DND-41 (cell line): Measurements from ENCODE around the gene MSH4.

Experiments used
- ATAC-seq: fragments of 200-7000 bp; cut with Tn5 transposase; 3 replicates; pipeline ENCODE4 v1.9.1; 2021; ENCODE audit warnings: low read depth; ENCODE audit not compliant: insufficient read depth
- DNase-seq: peaks from one replicate; pipeline ENCODE4 v3.0.0-alpha.2; 2020
- H2AFZ ChIP-seq: 2 replicates; pipeline ENCODE4 v1.6.0; 2012; ENCODE audit warnings: low read depth, low read length
- H3K27ac ChIP-seq: 2 replicates; pipeline ENCODE4 v1.5.1; 2012; ENCODE audit warnings: low read length, inconsistent platforms
- H3K27me3 ChIP-seq: fragments of 200-600 bp; sonication (generic); 2 replicates; pipeline ENCODE4 v1.6.0; 2012; ENCODE audit warnings: low read length, mild to moderate bottlenecking, inconsistent platforms; ENCODE audit not compliant: insufficient read depth, poor library complexity
- H3K36me3 ChIP-seq: 2 replicates; pipeline ENCODE4 v1.5.1; 2012; ENCODE audit warnings: low read length, inconsistent platforms; ENCODE audit not compliant: insufficient read depth
- H3K4me1 ChIP-seq: 2 replicates; pipeline ENCODE4 v1.5.1; 2012; ENCODE audit warnings: mild to moderate bottlenecking, low read length; ENCODE audit not compliant: insufficient read depth
- H3K4me2 ChIP-seq: 2 replicates; pipeline ENCODE4 v1.6.0; 2012; ENCODE audit warnings: mild to moderate bottlenecking, moderate library complexity, low read length, inconsistent platforms; ENCODE audit not compliant: insufficient read depth
- H3K4me3 ChIP-seq, 2 experiments: fragments of 200-600 bp in 1 of 2; shearing (Covaris generic) in 1 of 2; 2 replicates each; pipeline ENCODE4 v1.5.1; 2012 to 2016; ENCODE audit warnings: inconsistent platforms in 2 of 2, low read length in 2 of 2, mild to moderate bottlenecking in 2 of 2, low read depth in 1 of 2, moderate library complexity in 1 of 2
- H3K79me2 ChIP-seq: 2 replicates; pipeline ENCODE4 v1.6.0; 2012; ENCODE audit warnings: low read length, inconsistent platforms; ENCODE audit not compliant: insufficient read depth
- H3K9ac ChIP-seq: 2 replicates; pipeline ENCODE4 v1.6.0; 2012; ENCODE audit warnings: low read depth, mild to moderate bottlenecking, inconsistent platforms, low read length, moderate library complexity
- H3K9me3 ChIP-seq: 2 replicates; pipeline ENCODE4 v1.5.1; 2012; ENCODE audit warnings: low read length, moderate library complexity, mild to moderate bottlenecking, inconsistent platforms; ENCODE audit not compliant: insufficient read depth, severe bottlenecking
- H4K20me1 ChIP-seq: 2 replicates; pipeline ENCODE4 v1.6.0; 2012; ENCODE audit warnings: low read length; ENCODE audit not compliant: insufficient read depth
- EZH2 ChIP-seq: IDR thresholded peaks from 3 replicates; pipeline ENCODE4 v1.6.1; 2012; ENCODE audit warnings: borderline replicate concordance, low read depth, mild to moderate bottlenecking, moderate library complexity, low read length, inconsistent platforms; ENCODE audit not compliant: severe bottlenecking
- TF ChIP-seq, protein P1 (sequence below): IDR thresholded peaks from 2 replicates; pipeline ENCODE4 v1.5.1; 2012; ENCODE audit warnings: borderline replicate concordance, low read length, moderate library complexity, mild to moderate bottlenecking; ENCODE audit not compliant: poor library complexity, severe bottlenecking; ENCODE audit errors: extremely low read depth

The MSH4 gene

DNA sequence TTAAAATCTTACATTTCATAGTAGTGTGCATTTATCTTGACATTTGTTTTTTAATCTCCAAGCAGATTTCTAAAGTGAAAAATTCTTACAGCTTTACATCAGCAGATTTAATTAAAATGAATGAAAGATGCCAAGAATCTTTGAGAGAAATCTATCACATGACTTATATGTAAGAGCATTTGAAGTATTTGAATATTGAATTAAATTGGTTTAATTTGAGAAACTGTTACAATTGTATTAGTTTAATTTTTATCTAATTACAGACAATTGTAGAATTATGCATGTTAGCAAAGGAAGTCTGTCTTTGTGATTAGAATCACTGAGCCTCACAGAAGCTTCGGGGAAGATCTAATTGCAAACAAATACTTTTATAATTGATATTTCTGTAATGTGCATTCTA lies 83.3 kb downstream of the MSH4 start:
- Histone ChIP-seq H3K36me3 (no peaks in the 10 kb centered on the region), H3K27ac (no peak overlapping the region), H3K9me3 (no peaks in the 10 kb centered on the region), H3K27me3 (no peaks in the 10 kb centered on the region), H2AFZ (no peak overlapping the region), H3K4me1 (no peaks in the 10 kb centered on the region), H3K4me3 (no peak overlapping the region), H3K4me2 (no peak overlapping the region), H4K20me1 (no peaks in the 10 kb centered on the region), H3K9ac (no peak overlapping the region), H3K79me2 (no peaks in the 10 kb centered on the region)
- DNase-seq: no peak
- no peak for ATAC-seq
- TF ChIP-seq, protein P1, sequence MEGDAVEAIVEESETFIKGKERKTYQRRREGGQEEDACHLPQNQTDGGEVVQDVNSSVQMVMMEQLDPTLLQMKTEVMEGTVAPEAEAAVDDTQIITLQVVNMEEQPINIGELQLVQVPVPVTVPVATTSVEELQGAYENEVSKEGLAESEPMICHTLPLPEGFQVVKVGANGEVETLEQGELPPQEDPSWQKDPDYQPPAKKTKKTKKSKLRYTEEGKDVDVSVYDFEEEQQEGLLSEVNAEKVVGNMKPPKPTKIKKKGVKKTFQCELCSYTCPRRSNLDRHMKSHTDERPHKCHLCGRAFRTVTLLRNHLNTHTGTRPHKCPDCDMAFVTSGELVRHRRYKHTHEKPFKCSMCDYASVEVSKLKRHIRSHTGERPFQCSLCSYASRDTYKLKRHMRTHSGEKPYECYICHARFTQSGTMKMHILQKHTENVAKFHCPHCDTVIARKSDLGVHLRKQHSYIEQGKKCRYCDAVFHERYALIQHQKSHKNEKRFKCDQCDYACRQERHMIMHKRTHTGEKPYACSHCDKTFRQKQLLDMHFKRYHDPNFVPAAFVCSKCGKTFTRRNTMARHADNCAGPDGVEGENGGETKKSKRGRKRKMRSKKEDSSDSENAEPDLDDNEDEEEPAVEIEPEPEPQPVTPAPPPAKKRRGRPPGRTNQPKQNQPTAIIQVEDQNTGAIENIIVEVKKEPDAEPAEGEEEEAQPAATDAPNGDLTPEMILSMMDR: no peak
- no peak for TF ChIP-seq EZH2

DNA sequence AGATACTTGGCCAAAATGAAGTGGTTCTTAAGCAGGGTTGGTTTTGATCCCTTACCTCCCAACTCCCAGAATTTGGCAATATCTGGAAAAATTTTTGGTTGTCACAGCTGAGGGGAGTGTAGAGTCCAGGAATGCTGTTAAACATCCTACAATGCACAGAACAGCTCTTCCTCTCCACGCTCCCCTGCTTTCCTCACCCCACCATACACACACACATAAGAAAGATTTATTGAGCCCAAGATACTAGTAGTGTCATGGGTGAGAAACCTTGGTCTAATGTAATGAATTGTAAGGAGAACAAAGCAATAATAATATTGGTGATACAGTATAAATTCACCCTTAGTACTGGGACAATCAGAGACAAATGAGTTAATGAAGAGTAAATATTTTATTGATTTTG lies 87.8 kb downstream of the MSH4 start:
- Histone ChIP-seq H4K20me1 (no peaks in the 10 kb centered on the region), H3K27ac (no peak overlapping the region), H3K9ac (no peak overlapping the region), H3K27me3 (no peaks in the 10 kb centered on the region), H3K4me3 (no peak overlapping the region), H2AFZ (no peak overlapping the region), H3K9me3 (no peaks in the 10 kb centered on the region), H3K79me2 (no peaks in the 10 kb centered on the region), H3K4me1 (no peaks in the 10 kb centered on the region), H3K4me2 (no peak overlapping the region), H3K36me3 (no peaks in the 10 kb centered on the region)
- no peak for DNase-seq
- ATAC-seq: no peak
- TF ChIP-seq, protein P1: no peak
- no peak for TF ChIP-seq EZH2

DNA sequence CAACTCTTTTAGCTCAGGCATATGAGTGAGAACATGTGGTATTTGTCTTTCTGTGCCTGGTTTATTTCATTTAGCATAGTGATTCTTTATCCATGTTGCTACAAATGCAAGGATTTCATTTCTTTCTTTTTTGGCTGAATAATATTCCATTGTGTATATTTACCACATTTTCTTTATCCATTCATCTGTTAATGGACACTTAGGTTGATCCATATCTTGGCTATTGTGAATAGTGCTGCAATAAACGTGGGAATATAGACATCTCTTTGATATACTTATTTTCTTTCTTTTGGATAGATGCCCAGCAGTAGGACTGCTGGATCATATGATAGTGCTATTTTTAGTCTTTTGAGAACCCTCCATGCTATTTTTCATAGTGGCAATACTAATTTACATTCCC lies 104.7 kb downstream of the MSH4 start:
- Histone ChIP-seq H2AFZ (no peak overlapping the region), H3K27ac (no peak overlapping the region), H3K9me3 (no peaks in the 10 kb centered on the region), H3K79me2 (no peaks in the 10 kb centered on the region), H3K4me1 (no peaks in the 10 kb centered on the region), H3K4me2 (no peak overlapping the region), H4K20me1 (no peaks in the 10 kb centered on the region), H3K27me3 (no peaks in the 10 kb centered on the region), H3K36me3 (no peaks in the 10 kb centered on the region), H3K9ac (no peak overlapping the region), H3K4me3 (no peak overlapping the region)
- DNase-seq: no peak
- ATAC-seq: no peak
- no peak for TF ChIP-seq EZH2

DNA sequence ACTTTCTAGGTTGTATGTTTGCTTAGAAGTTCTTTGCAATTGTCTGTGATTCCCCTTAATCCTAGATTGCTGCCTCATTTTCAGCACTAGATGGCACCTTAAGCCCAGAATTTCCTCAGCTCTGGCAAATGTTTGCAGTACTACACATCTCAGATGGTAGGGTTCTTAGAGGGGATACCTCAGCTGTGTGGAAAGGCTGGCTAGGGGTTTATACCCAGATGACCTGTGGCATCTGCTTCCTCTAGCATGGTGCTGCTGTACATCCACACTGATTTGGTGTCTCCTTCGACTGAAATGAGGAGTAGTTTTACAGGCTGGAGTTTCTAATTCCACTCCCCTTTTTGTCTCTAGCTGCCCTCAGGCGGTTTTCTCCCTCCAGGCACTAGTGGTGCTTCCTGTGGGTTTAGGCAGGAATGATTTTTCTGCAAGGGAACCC lies 112.1 kb downstream of the MSH4 start:
- no peak overlapping the region for H3K4me3 ChIP-seq
- H3K9ac ChIP-seq: no peak overlapping the region
- H4K20me1 ChIP-seq: no peaks in the 10 kb centered on the region
- DNase-seq (no peak), ATAC-seq (no peak)
- no peaks in the 10 kb centered on the region for H3K36me3 ChIP-seq
- no peaks in the 10 kb centered on the region for H3K9me3 ChIP-seq
- TF ChIP-seq, protein P1: peak; percentile 42
- no peak for TF ChIP-seq EZH2
- no peak overlapping the region for H3K4me2 ChIP-seq
- H2AFZ ChIP-seq: no peak overlapping the region
- H3K27me3 ChIP-seq: no peaks in the 10 kb centered on the region
- no peaks in the 10 kb centered on the region for H3K4me1 ChIP-seq
- no peaks in the 10 kb centered on the region for H3K79me2 ChIP-seq
- no peak overlapping the region for H3K27ac ChIP-seq
